HEK293 (cell line): ENCODE measurements around the gene GPBP1.

Experiments
- CTCF ChIA-PET: fragments of 350-600 bp; formaldehyde crosslinking; extraction: SDS; loops from one replicate; lab custom pipeline; 2021; ENCODE audit warnings: antibody characterized with exemption; lab: Yijun Ruan, JAX
- POLR2A ChIA-PET: fragments of 300-600 bp; formaldehyde crosslinking; extraction: SDS; loops from one replicate; lab custom pipeline; 2020; ENCODE audit warnings: antibody characterized with exemption, inconsistent platforms; lab: Yijun Ruan, JAX
- H3K27ac ChIP-seq: fragments of 200-500 bp; sonication (Bioruptor generic); 2 replicates; pipeline ENCODE4 v1.5.1; 2014; ENCODE audit warnings: low read depth, low read length, control low read depth, inconsistent platforms; ENCODE audit errors: extremely low read depth
- H3K36me3 ChIP-seq, 2 experiments: fragments of 200-500 bp in 1 of 2; sonication (Bioruptor generic) in 1 of 2; 1 replicate in 1 of 2; 2 replicates in 1 of 2; pipeline ENCODE4 v1.5.1; 2014 to 2017; ENCODE audit warnings: inconsistent platforms in 2 of 2, low read length in 2 of 2; ENCODE audit not compliant: control insufficient read depth in 2 of 2, insufficient read depth in 1 of 2
- H3K4me1 ChIP-seq: fragments of 200-500 bp; sonication (Bioruptor generic); 2 replicates; pipeline ENCODE4 v1.5.1; 2014; ENCODE audit warnings: mild to moderate bottlenecking, low read length, inconsistent platforms; ENCODE audit not compliant: control insufficient read depth, insufficient read depth
- H3K4me3 ChIP-seq: 2 replicates; pipeline ENCODE4 v1.5.1; 2011; ENCODE audit warnings: low read depth, mild to moderate bottlenecking, control low read depth, low read length, moderate library complexity
- H3K9me3 ChIP-seq: fragments of 200-500 bp; sonication (Bioruptor generic); 2 replicates; pipeline ENCODE4 v1.5.1; 2014; ENCODE audit warnings: low read depth, low read length, inconsistent platforms; ENCODE audit not compliant: control insufficient read depth, insufficient read depth
- CTCF ChIP-seq: fragments of 450-650 bp; formaldehyde crosslinking; IDR thresholded peaks from 2 replicates; pipeline ENCODE4 v1.5.1; 2016; ENCODE audit warnings: missing biosample characterization, missing genetic modification characterization
- KLF8 ChIP-seq: fragments of 450-650 bp; formaldehyde crosslinking; IDR thresholded peaks from 2 replicates; pipeline ENCODE4 v1.5.1; 2016; ENCODE audit warnings: missing biosample characterization, missing genetic modification characterization
- MEIS1 ChIP-seq: sonication (generic); formaldehyde crosslinking; IDR thresholded peaks from 2 replicates; pipeline ENCODE4 v1.8.1; 2022; ENCODE audit warnings: missing genetic modification reagents, mild to moderate bottlenecking, borderline replicate concordance
- PRDM6 ChIP-seq: fragments of 450-650 bp; formaldehyde crosslinking; IDR thresholded peaks from 2 replicates; pipeline ENCODE4 v1.5.1; 2017; ENCODE audit warnings: missing biosample characterization, missing genetic modification characterization
- SP2 ChIP-seq: fragments of 450-650 bp; formaldehyde crosslinking; IDR thresholded peaks from 2 replicates; pipeline ENCODE4 v1.5.1; 2016; ENCODE audit warnings: missing biosample characterization, missing genetic modification characterization
- YY2 ChIP-seq: fragments of 450-650 bp; formaldehyde crosslinking; IDR thresholded peaks from 2 replicates; pipeline ENCODE4 v1.5.1; 2016; ENCODE audit warnings: missing biosample characterization, missing genetic modification characterization
- ZBTB17 ChIP-seq: fragments of 450-650 bp; formaldehyde crosslinking; IDR thresholded peaks from 2 replicates; pipeline ENCODE4 v1.5.1; 2016; ENCODE audit warnings: missing biosample characterization, missing genetic modification characterization
- ZBTB48 ChIP-seq: fragments of 450-650 bp; formaldehyde crosslinking; IDR thresholded peaks from 2 replicates; pipeline ENCODE4 v1.5.1; 2016; ENCODE audit warnings: missing biosample characterization, missing genetic modification characterization
- ZNF10 ChIP-seq: fragments of 450-650 bp; formaldehyde crosslinking; IDR thresholded peaks from 2 replicates; pipeline ENCODE4 v1.5.1; 2017; ENCODE audit warnings: missing biosample characterization, missing genetic modification characterization
- ZNF138 ChIP-seq: fragments of 450-650 bp; formaldehyde crosslinking; IDR thresholded peaks from 2 replicates; pipeline ENCODE4 v1.5.1; 2016; ENCODE audit warnings: missing biosample characterization, missing genetic modification characterization, borderline replicate concordance
- ZNF155 ChIP-seq: fragments of 450-650 bp; formaldehyde crosslinking; IDR thresholded peaks from 2 replicates; pipeline ENCODE4 v1.5.1; 2016; ENCODE audit warnings: missing biosample characterization, missing genetic modification characterization
- ZNF223 ChIP-seq: fragments of 450-650 bp; formaldehyde crosslinking; IDR thresholded peaks from 2 replicates; pipeline ENCODE4 v1.5.1; 2016; ENCODE audit warnings: missing biosample characterization, missing genetic modification characterization
- ZNF518A ChIP-seq: fragments of 450-650 bp; formaldehyde crosslinking; conservative IDR thresholded peaks from 2 replicates; pipeline ENCODE4 v1.5.1; 2016; ENCODE audit warnings: low read depth, missing biosample characterization, missing genetic modification characterization
- ZNF561 ChIP-seq: fragments of 450-650 bp; IDR thresholded peaks from 2 replicates; pipeline ENCODE4 v1.5.1; 2018; ENCODE audit warnings: missing biosample characterization, missing genetic modification characterization, borderline replicate concordance
- ZNF654 ChIP-seq: fragments of 450-650 bp; formaldehyde crosslinking; IDR thresholded peaks from 2 replicates; pipeline ENCODE4 v1.5.1; 2016; ENCODE audit warnings: low read depth, missing biosample characterization, missing genetic modification characterization
- ZNF660 ChIP-seq: fragments of 450-650 bp; IDR thresholded peaks from 2 replicates; pipeline ENCODE4 v1.5.1; 2018; ENCODE audit warnings: missing biosample characterization, mild to moderate bottlenecking, missing genetic modification characterization
- ZNF670 ChIP-seq: fragments of 450-650 bp; formaldehyde crosslinking; IDR thresholded peaks from 2 replicates; pipeline ENCODE4 v1.5.1; 2016; ENCODE audit warnings: missing biosample characterization, missing genetic modification characterization, low read depth
- ZNF692 ChIP-seq: fragments of 450-650 bp; formaldehyde crosslinking; IDR thresholded peaks from 2 replicates; pipeline ENCODE4 v1.5.1; 2016; ENCODE audit warnings: missing biosample characterization, missing genetic modification characterization

GPBP1 gene

GRCh38 chr5:57292336-57292735, 118.5 kb downstream of the GPBP1 start (continued):
- TF ChIP-seq ZNF518A (tag by site-specific recombination), result no peak
- TF ChIP-seq MEIS1 (CRISPR knock-in tag), result no peak
- no peak for TF ChIP-seq ZNF138 (tag by site-specific recombination)
- no peak for TF ChIP-seq ZNF155 (tag by site-specific recombination)

- ChIA-PET CTCF (interaction anchor here (0.6 to 3.0 kb wide), 47 partner anchors 12 to 1551 kb away, joined by 3 to 39 read pairs (median 4); no protein-coding TSS in a partner anchor), POLR2A (interaction anchor here (1.1 kb wide), 1 partner anchor 1162 kb away, joined by 8 read pairs; the partner anchor contains the start of gene PLK2)
- Histone ChIP-seq H3K27ac (no peak overlapping the region), H3K36me3 (no peaks in the 10 kb centered on the region), H3K4me1 (no peaks in the 10 kb centered on the region; the same call in none of the 2 replicates), H3K9me3 (no peaks in the 10 kb centered on the region), H3K4me3 (no peak overlapping the region)
- TF ChIP-seq KLF8 (tag by site-specific recombination) (no peak), ZNF654 (peak; percentile 86), ZNF660 (tag by site-specific recombination) (peak; percentile 22; the same call in 1 of the 2 replicates), CTCF (tag by site-specific recombination) (peak; percentile 54; the same call in 1 of the 2 replicates)
Measured at GRCh38 chr5:57298295-57298984, 124.6 kb downstream of the GPBP1 start.

- no peak overlapping the region for H3K27ac ChIP-seq
- H3K9me3 ChIP-seq, result no peaks in the 10 kb centered on the region
- no peak overlapping the region for H3K4me3 ChIP-seq
- H3K4me1 ChIP-seq, result no peaks in the 10 kb centered on the region; the same call in none of the 2 replicates
- CTCF ChIA-PET, result interaction anchor here (0.6 to 3.0 kb wide), 23 partner anchors 39 to 1550 kb away, joined by 3 to 39 read pairs (median 4); no protein-coding TSS in a partner anchor
- H3K36me3 ChIP-seq, result no peaks in the 10 kb centered on the region
- POLR2A ChIA-PET, result interaction anchor here (1.2 kb wide), 1 partner anchor 1160 kb away, joined by 3 read pairs; no protein-coding TSS in a partner anchor
- TF ChIP-seq ZNF10 (tag by site-specific recombination) (peak; percentile 97), ZBTB17 (tag by site-specific recombination) (peak; percentile 73; the same call in 1 of the 2 replicates), PRDM6 (tag by site-specific recombination) (no peak), ZBTB48 (no peak), ZNF223 (tag by site-specific recombination) (no peak), ZNF670 (no peak), YY2 (no peak), SP2 (tag by site-specific recombination) (no peak), CTCF (tag by site-specific recombination) (peak; percentile 28; the same call in 1 of the 2 replicates), ZNF654 (peak; percentile 90), ZNF561 (tag by site-specific recombination) (peak; percentile 72; the same call in 1 of the 2 replicates), ZNF692 (tag by site-specific recombination) (no peak)
Measured at GRCh38 chr5:57298985-57299491, 125.2 kb downstream of the GPBP1 start.
